H9 (cell line): ENCODE measurements around the gene MKRN2OS. TPM values are rescaled to one million over a fixed set of nuclear protein-coding genes. Genes with fewer than 3 reads are reported as not detected.

Source experiments
- DNase-seq: peaks from one replicate; pipeline ENCODE4 v3.0.0-alpha.2; 2017
- H2AFZ ChIP-seq: one replicate; pipeline ENCODE4 v1.6.1; 2013; ENCODE audit warnings: mild to moderate bottlenecking, low read length, control low read depth, moderate library complexity
- H2AK5ac ChIP-seq: 2 replicates; pipeline ENCODE4 v1.6.1; 2013; ENCODE audit warnings: low read length, control low read depth, mixed read lengths; ENCODE audit not compliant: insufficient read length
- H2BK120ac ChIP-seq: one replicate; pipeline ENCODE4 v1.6.1; 2013; ENCODE audit warnings: low read depth, mild to moderate bottlenecking, low read length, control low read depth, inconsistent platforms; ENCODE audit not compliant: poor library complexity, severe bottlenecking
- H2BK12ac ChIP-seq: 2 replicates; pipeline ENCODE4 v1.6.1; 2013; ENCODE audit warnings: low read length, control low read depth, mixed read lengths, low read depth; ENCODE audit not compliant: insufficient read length
- H2BK15ac ChIP-seq: 2 replicates; pipeline ENCODE4 v1.6.1; 2013; ENCODE audit warnings: low read depth, low read length, control low read depth
- H2BK20ac ChIP-seq: one replicate; pipeline ENCODE4 v1.6.1; 2013; ENCODE audit warnings: low read depth, mild to moderate bottlenecking, low read length, control low read depth, inconsistent platforms; ENCODE audit not compliant: poor library complexity, severe bottlenecking
- H2BK5ac ChIP-seq: 2 replicates; pipeline ENCODE4 v1.6.1; 2013; ENCODE audit warnings: low read length, control low read depth, mixed read lengths; ENCODE audit not compliant: insufficient read length
- H3K14ac ChIP-seq: 2 replicates; pipeline ENCODE4 v1.6.1; 2013; ENCODE audit warnings: low read length, control low read depth; ENCODE audit not compliant: insufficient read depth
- H3K18ac ChIP-seq: 2 replicates; pipeline ENCODE4 v1.6.1; 2013; ENCODE audit warnings: low read depth, mild to moderate bottlenecking, mixed read lengths, low read length, control low read depth; ENCODE audit not compliant: insufficient read length
- H3K23ac ChIP-seq: 2 replicates; pipeline ENCODE4 v1.6.1; 2013; ENCODE audit warnings: low read length, control low read depth, mixed read lengths, low read depth; ENCODE audit not compliant: insufficient read length
- H3K23me2 ChIP-seq: 2 replicates; pipeline ENCODE4 v1.6.1; 2013; ENCODE audit warnings: low read depth, mild to moderate bottlenecking, mixed read lengths, low read length, control low read depth; ENCODE audit not compliant: insufficient read length, poor library complexity, severe bottlenecking
- H3K27ac ChIP-seq: 2 replicates; pipeline ENCODE4 v1.5.1; 2013; ENCODE audit warnings: low read length, control low read depth, mixed read lengths, low read depth; ENCODE audit not compliant: insufficient read length
- H3K27me3 ChIP-seq: 2 replicates; pipeline ENCODE4 v1.6.1; 2013; ENCODE audit warnings: low read length, control low read depth, inconsistent platforms; ENCODE audit not compliant: insufficient read depth
- H3K4ac ChIP-seq: 2 replicates; pipeline ENCODE4 v1.6.1; 2013; ENCODE audit warnings: low read depth, mild to moderate bottlenecking, control low read depth, inconsistent platforms, low read length, moderate library complexity
- H3K4me1 ChIP-seq: 2 replicates; pipeline ENCODE4 v1.6.1; 2013; ENCODE audit warnings: low read length, control low read depth, inconsistent platforms; ENCODE audit not compliant: insufficient read depth
- H3K4me2 ChIP-seq: 2 replicates; pipeline ENCODE4 v1.6.1; 2013; ENCODE audit warnings: low read length, control low read depth, mixed read lengths; ENCODE audit not compliant: insufficient read length, insufficient read depth
- H3K56ac ChIP-seq: 2 replicates; pipeline ENCODE4 v1.6.1; 2013; ENCODE audit warnings: low read depth, mild to moderate bottlenecking, mixed read lengths, low read length, control low read depth; ENCODE audit not compliant: insufficient read length
- H3K79me1 ChIP-seq: 2 replicates; pipeline ENCODE4 v1.6.1; 2013; ENCODE audit warnings: low read depth, mild to moderate bottlenecking, moderate library complexity, low read length, control low read depth, inconsistent platforms; ENCODE audit not compliant: insufficient read depth, poor library complexity, severe bottlenecking
- H3K79me2 ChIP-seq: 2 replicates; pipeline ENCODE4 v1.6.1; 2013; ENCODE audit warnings: low read length, control low read depth, inconsistent platforms; ENCODE audit not compliant: insufficient read depth
- H3K9ac ChIP-seq: 2 replicates; pipeline ENCODE4 v1.6.1; 2013; ENCODE audit warnings: low read length, control low read depth, mixed read lengths; ENCODE audit not compliant: insufficient read length; ENCODE audit errors: extremely low read depth
- H3K9me3 ChIP-seq: one replicate; pipeline ENCODE4 v1.6.1; 2013; ENCODE audit warnings: low read depth, low read length, inconsistent platforms; ENCODE audit not compliant: control insufficient read depth
- H3T11ph ChIP-seq: one replicate; pipeline ENCODE4 v1.6.1; 2013; ENCODE audit warnings: mild to moderate bottlenecking, low read length, control low read depth, inconsistent platforms
- H4K20me1 ChIP-seq: one replicate; pipeline ENCODE4 v1.6.1; 2013; ENCODE audit not compliant: control insufficient read depth, insufficient read length, insufficient read depth
- H4K5ac ChIP-seq: 2 replicates; pipeline ENCODE4 v1.6.1; 2013; ENCODE audit warnings: low read depth, mild to moderate bottlenecking, mixed read lengths, low read length, control low read depth; ENCODE audit not compliant: insufficient read length
- H4K8ac ChIP-seq: replicated peaks from 2 replicates; pipeline ENCODE4 v1.6.1; 2013; ENCODE audit warnings: low read length, control low read depth, mixed read lengths, low read depth; ENCODE audit not compliant: insufficient read length
- H4K91ac ChIP-seq: 2 replicates; pipeline ENCODE4 v1.6.1; 2013; ENCODE audit warnings: low read depth, mild to moderate bottlenecking, moderate library complexity, mixed read lengths, low read length, control low read depth; ENCODE audit not compliant: insufficient read length
- H3K27ac Mint-ChIP-seq, 3 experiments: 2 replicates in 2 of 3; 3 replicates in 1 of 3; pipeline ENCODE4 v1.8.0; 2020 to 2021; ENCODE audit warnings: mixed read lengths in 3 of 3, mild to moderate bottlenecking in 1 of 3, moderate library complexity in 1 of 3
- H3K27me3 Mint-ChIP-seq: 2 replicates; pipeline ENCODE4 v1.8.0; 2021; ENCODE audit warnings: low read depth, mild to moderate bottlenecking, moderate library complexity, mixed read lengths
- H3K36me3 Mint-ChIP-seq, 3 experiments: 2 replicates in 2 of 3; 3 replicates in 1 of 3; pipeline ENCODE4 v1.8.0; 2020 to 2021; ENCODE audit warnings: low read depth in 3 of 3, mixed read lengths in 3 of 3; ENCODE audit not compliant: insufficient read depth in 1 of 3
- H3K4me1 Mint-ChIP-seq, 2 experiments: 2 replicates each; pipeline ENCODE4 v1.8.0; 2020; ENCODE audit warnings: mixed read lengths in 2 of 2
- H3K4me3 Mint-ChIP-seq, 2 experiments: 2 replicates in 1 of 2; 3 replicates in 1 of 2; pipeline ENCODE4 v1.8.0; 2020 to 2021; ENCODE audit warnings: mild to moderate bottlenecking in 2 of 2, mixed read lengths in 2 of 2, moderate library complexity in 1 of 2
- H3K9me3 Mint-ChIP-seq, 2 experiments: 2 replicates in 1 of 2; 3 replicates in 1 of 2; pipeline ENCODE4 v1.8.0; 2020; ENCODE audit warnings: mild to moderate bottlenecking in 2 of 2, mixed read lengths in 2 of 2, moderate library complexity in 1 of 2
- WGBS: extraction: QIAGEN DNeasy Blood & Tissue Kit; methylation state at CpG from one replicate; pipeline ENCODE4 v1.1.7; 2013; ENCODE audit warnings: missing lambda C conversion rate, low lambda C conversion rate, mixed read lengths; ENCODE audit not compliant: insufficient read length; ENCODE audit errors: extremely low coverage; 5-methylcytosine and 5-hydroxymethylcytosine counted together
- total RNA-seq: library from RNA; stranded (reverse); gene quantifications from 2 replicates; pipeline ENCODE4 v1.2.1, GENCODE V29; 2021
- TF ChIP-seq, protein P1 (sequence below): fragments of 200-600 bp; sonication (generic); conservative IDR thresholded peaks from 3 replicates; pipeline ENCODE4 v1.8.0; 2021; ENCODE audit warnings: antibody characterized with exemption, mild to moderate bottlenecking

Gene MKRN2OS
- total RNA-seq, 1 experiment from 2014 or later = 0.44 TPM

GRCh38 chr3:12562451-12562850 is 17.2 kb upstream of the MKRN2OS start:
- Histone ChIP-seq H3T11ph (no peak overlapping the region), H3K79me1 (peaks cover 19% of the 10 kb centered on the region), H3K27me3 (no peaks in the 10 kb centered on the region), H3K79me2 (peaks cover 51% of the 10 kb centered on the region; the same call in 1 of the 2 replicates), H2BK15ac (no peak overlapping the region), H2BK12ac (no peak overlapping the region), H3K14ac (no peak overlapping the region), H3K23me2 (no peaks in the 10 kb centered on the region), H3K4me1 (no peaks in the 10 kb centered on the region), H3K56ac (no peak overlapping the region), H3K18ac (no peak overlapping the region), H4K8ac (no peak overlapping the region), H2AK5ac (no peak overlapping the region), H3K27ac (no peak overlapping the region), H3K9me3 (no peaks in the 10 kb centered on the region), H2BK20ac (no peak overlapping the region), H2BK5ac (no peak overlapping the region), H2BK120ac (no peak overlapping the region), H3K4ac (no peak overlapping the region), H3K23ac (no peak overlapping the region), H3K9ac (no peak overlapping the region), H4K5ac (no peak overlapping the region), H4K91ac (no peak overlapping the region), H2AFZ (no peak overlapping the region), H4K20me1 (no peaks in the 10 kb centered on the region), H3K4me2 (no peak overlapping the region)
- Mint-ChIP-seq H3K9me3 (no peaks in the 10 kb centered on the region), H3K27ac (0 out of 7 replicates have a peak overlapping the region, but pooled peaks of 1 of the 3 experiments have one; percentile 16), H3K36me3 (peaks cover 0 to 3% (median 0%) of the 10 kb centered on the region in 3 experiments; a peak in 1 of 7 replicates), H3K27me3 (no peaks in the 10 kb centered on the region), H3K4me1 (peaks cover 56% of the 10 kb centered on the region in 2 experiments), H3K4me3 (peak overlapping the region in 1 of 2 experiments; percentile 47; a peak in 1 of 5 replicates)
- no CpG with 5 or more reads among the region's 1 CpG for WGBS
- TF ChIP-seq, protein P1, sequence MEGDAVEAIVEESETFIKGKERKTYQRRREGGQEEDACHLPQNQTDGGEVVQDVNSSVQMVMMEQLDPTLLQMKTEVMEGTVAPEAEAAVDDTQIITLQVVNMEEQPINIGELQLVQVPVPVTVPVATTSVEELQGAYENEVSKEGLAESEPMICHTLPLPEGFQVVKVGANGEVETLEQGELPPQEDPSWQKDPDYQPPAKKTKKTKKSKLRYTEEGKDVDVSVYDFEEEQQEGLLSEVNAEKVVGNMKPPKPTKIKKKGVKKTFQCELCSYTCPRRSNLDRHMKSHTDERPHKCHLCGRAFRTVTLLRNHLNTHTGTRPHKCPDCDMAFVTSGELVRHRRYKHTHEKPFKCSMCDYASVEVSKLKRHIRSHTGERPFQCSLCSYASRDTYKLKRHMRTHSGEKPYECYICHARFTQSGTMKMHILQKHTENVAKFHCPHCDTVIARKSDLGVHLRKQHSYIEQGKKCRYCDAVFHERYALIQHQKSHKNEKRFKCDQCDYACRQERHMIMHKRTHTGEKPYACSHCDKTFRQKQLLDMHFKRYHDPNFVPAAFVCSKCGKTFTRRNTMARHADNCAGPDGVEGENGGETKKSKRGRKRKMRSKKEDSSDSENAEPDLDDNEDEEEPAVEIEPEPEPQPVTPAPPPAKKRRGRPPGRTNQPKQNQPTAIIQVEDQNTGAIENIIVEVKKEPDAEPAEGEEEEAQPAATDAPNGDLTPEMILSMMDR = no peak
- DNase-seq = no peak
